Bronchial epithelial cell (primary cell): Measurements from ENCODE around the gene THBS3. TPM values are rescaled to one million over a fixed set of nuclear protein-coding genes. Genes with fewer than 3 reads are reported as not detected.

Experiments
- DNase-seq: peaks from one replicate; pipeline ENCODE4 v3.0.0-alpha.2; 2010; ENCODE audit warnings: low read depth
- FAIRE-seq: peaks from 2 replicates; lab custom pipeline; 2011; peaks lifted over from hg19 to GRCh38; lab: Jason Lieb, UNC
- H3K27me3 ChIP-seq: 2 replicates; pipeline ENCODE4 v1.5.1; 2011; ENCODE audit warnings: low read length; ENCODE audit not compliant: control insufficient read depth, insufficient read depth
- H3K36me3 ChIP-seq: 2 replicates; pipeline ENCODE4 v1.5.1; 2011; ENCODE audit warnings: low read length; ENCODE audit not compliant: control insufficient read depth, insufficient read depth
- H3K4me3 ChIP-seq: 2 replicates; pipeline ENCODE4 v1.5.1; 2011; ENCODE audit warnings: mild to moderate bottlenecking, low read depth, low read length, control low read depth
- total RNA-seq: library from RNA; depleted of rRNA; stranded (reverse); fragments of >200 nt; gene quantifications from 2 replicates; pipeline ENCODE4 v1.2.1, GENCODE V29; 2014
- TF ChIP-seq, protein P1 (sequence below): IDR thresholded peaks from 2 replicates; pipeline ENCODE4 v1.5.1; 2011; ENCODE audit warnings: mild to moderate bottlenecking, moderate library complexity, low read length, control low read depth, inconsistent platforms; ENCODE audit not compliant: insufficient read depth, severe bottlenecking

The THBS3 gene
- total RNA-seq, 1 donor from 2014 or later = 16.3 TPM

DNA sequence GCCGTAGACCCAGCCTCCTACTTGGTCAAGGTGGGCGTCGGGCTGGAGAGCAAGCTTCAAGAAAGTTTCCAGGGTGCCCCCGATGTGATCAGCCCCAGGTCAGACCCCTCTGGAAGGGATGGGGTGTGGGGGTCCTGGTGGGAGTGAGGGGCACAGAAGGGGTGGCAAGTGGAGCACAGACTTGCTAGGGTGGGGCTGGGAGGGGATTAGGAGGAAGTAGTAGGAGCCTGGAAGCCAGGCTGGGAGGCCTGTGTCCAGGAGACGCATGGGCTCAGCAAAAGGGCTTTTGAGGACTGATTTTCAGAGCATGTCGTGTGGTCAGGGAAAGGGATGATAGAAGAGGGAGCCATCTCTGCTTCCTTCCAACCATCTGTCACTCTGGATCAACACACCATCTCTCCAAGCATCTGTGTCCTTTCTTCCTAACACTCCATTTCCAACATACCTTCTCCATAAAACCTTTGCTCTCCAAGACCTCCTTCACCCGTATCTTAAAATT, 25.6 kb downstream of the THBS3 start:
- Histone ChIP-seq H3K4me3 (no peak overlapping the region), H3K27me3 (no peaks in the 10 kb centered on the region), H3K36me3 (no peaks in the 10 kb centered on the region)
- DNase-seq = no peak
- TF ChIP-seq, protein P1, sequence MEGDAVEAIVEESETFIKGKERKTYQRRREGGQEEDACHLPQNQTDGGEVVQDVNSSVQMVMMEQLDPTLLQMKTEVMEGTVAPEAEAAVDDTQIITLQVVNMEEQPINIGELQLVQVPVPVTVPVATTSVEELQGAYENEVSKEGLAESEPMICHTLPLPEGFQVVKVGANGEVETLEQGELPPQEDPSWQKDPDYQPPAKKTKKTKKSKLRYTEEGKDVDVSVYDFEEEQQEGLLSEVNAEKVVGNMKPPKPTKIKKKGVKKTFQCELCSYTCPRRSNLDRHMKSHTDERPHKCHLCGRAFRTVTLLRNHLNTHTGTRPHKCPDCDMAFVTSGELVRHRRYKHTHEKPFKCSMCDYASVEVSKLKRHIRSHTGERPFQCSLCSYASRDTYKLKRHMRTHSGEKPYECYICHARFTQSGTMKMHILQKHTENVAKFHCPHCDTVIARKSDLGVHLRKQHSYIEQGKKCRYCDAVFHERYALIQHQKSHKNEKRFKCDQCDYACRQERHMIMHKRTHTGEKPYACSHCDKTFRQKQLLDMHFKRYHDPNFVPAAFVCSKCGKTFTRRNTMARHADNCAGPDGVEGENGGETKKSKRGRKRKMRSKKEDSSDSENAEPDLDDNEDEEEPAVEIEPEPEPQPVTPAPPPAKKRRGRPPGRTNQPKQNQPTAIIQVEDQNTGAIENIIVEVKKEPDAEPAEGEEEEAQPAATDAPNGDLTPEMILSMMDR = no peak
- FAIRE-seq = peak; percentile 40

DNA sequence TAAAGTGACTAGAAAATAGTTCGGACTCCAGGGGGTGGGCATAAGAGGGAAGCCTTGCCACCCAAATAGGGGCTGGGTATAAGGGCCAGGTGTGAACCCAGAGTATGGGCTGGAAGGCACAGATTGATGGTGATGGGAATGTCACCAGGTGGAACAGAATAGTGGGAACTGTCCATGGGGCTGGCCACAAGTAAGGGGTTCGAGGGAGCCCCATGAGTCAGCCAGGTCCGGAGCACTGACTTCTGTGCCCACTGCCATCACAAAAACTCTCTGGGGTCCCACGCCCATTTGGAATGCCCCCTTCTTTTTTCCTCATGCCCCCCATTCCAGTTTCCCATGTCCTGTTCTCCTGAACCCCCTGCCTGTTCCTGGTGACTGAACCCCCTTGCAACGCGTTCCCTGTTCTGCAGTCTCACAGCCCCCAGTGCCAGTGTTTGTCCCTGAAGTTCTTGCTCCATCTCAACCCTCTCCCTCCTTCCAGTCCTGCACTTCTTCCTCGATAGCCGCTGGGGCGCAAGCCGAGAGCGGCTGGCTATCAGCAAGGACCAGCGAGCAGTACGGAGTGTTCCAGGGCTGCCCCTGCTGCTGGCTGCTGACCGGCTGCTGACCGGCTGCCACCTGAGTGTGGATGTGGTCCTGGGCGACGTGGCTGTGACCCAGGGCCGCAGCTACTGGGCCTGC, 26.2 kb downstream of the THBS3 start:
- FAIRE-seq = no peak
- no peaks in the 10 kb centered on the region for H3K36me3 ChIP-seq

DNA sequence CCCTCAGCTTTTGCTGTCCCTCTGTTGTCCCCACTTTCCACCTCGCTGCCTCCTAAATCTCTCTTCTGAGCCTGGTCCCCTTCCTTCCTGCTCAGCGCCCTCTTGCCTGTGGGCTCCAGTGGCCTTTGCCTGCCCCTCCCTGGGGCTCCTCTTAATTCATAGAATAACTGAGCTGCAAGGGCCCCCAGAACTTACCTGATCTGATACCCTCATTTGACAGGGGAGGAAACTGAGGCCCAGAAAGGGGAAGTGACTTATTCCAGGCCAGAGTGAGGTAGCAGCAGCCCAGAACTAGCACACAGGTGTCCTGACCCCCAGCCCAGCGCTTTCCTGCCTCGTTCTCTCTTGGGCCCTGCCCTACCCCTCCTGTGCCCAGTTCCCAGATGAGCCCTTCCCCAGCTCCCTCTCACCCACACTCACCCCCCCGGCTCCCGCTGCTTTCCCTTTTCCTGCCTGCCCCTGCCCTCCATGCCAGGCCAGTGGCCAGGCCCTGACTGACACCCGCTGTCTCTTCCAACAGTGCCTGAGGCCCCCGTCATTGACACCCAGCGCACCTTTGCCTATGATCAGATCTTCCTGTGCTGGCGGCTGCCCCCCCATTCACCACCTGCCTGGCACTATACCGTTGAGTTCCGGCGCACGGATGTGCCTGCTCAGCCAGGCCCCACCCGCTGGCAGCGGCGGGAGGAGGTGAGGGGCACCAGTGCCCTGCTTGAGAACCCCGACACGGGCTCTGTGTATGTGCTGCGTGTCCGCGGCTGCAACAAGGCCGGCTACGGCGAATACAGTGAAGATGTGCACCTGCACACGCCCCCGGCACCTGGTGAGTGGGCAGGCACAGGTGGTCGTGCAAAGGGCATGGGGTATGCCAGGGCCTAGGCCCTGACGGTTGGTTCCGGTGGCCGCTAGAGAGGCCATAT, 28.3 kb downstream of the THBS3 start:
- FAIRE-seq (no peak), DNase-seq (no peak)
- no peak overlapping the region for H3K4me3 ChIP-seq
- H3K27me3 ChIP-seq = no peaks in the 10 kb centered on the region
- H3K36me3 ChIP-seq = no peaks in the 10 kb centered on the region
- TF ChIP-seq, protein P1 = no peak

More for the DNA sequence above, 26.2 kb downstream of the THBS3 start:
- TF ChIP-seq, protein P1 = no peak
- Histone ChIP-seq H3K27me3 (no peaks in the 10 kb centered on the region), H3K4me3 (no peak overlapping the region)
- no peak for DNase-seq

DNA sequence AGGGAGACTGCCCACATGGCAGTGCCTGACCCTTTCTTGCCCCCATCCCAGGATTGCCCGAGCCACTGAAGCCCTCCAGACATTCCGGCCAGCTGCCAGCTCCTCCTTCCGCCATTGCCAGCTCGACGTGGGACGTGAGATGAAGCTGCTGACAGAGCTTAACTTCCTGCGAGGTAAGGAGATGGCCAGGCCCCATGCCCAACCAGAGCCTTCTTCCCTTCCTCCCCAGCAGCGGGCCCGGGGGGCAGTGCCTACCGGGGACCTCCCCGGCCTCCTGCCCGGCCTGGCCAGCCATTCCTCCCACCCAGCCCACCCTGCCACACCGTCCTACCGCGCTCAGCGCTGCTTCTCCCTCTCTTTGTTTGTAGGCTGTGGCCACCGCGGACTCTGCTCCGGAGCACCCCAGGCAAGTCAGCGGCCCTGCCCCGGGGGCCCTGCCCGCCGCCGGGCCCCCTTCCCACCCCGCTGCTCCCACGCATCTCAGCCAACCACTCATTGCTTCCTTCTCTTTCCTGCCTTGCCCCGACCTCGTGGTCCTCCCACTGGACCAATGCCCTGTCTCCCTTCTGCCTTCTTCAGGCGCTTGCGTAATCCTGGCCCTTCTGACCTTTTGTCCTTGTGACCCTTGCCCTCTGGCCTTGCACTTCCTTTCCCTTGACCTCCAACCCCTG, 29.1 kb downstream of the THBS3 start:
- TF ChIP-seq, protein P1 = no peak
- no peaks in the 10 kb centered on the region for H3K27me3 ChIP-seq
- FAIRE-seq (no peak), DNase-seq (no peak)
- no peaks in the 10 kb centered on the region for H3K36me3 ChIP-seq
- no peak overlapping the region for H3K4me3 ChIP-seq

DNA sequence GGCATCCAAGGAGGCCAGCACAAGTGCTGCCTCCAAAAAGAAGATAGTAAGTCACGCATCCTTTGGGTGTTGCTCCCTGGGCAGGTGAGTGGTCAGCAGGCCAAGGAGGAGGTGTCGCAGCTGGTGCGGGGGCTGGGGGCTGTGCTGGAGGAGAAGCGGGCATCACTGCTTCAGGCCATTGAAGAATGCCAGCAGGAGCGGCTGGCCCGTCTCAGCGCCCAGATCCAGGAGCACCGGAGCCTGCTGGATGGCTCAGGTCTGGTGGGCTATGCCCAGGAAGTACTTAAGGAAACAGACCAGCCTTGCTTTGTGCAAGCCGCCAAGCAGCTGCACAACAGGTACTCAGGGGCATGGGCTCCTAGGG, 29.8 kb downstream of the THBS3 start:
- Histone ChIP-seq H3K27me3 (no peaks in the 10 kb centered on the region), H3K4me3 (no peak overlapping the region), H3K36me3 (no peaks in the 10 kb centered on the region)
- DNase-seq (no peak), FAIRE-seq (no peak)
- TF ChIP-seq, protein P1 = no peak
